Right forelimb (tissue), 1 donor: ENCODE data around the gene GLT8D2.

Source experiments
- DNase-seq: peaks from one replicate; pipeline ENCODE4 v3.0.0-alpha.2; 2018

GLT8D2 gene

GRCh38 chr12:103944964-103945363 lies 105.0 kb downstream of the GLT8D2 start:
- DNase-seq, result no peak
